ENCODE results near the gene HMG20B. TPM values are rescaled to one million over a fixed set of nuclear protein-coding genes. Genes with fewer than 3 reads are reported as not detected.

The HMG20B gene
- total RNA-seq, 6 experiments from 2014 or later = 73.5 to 90.1 (median 78.3) TPM

DNA sequence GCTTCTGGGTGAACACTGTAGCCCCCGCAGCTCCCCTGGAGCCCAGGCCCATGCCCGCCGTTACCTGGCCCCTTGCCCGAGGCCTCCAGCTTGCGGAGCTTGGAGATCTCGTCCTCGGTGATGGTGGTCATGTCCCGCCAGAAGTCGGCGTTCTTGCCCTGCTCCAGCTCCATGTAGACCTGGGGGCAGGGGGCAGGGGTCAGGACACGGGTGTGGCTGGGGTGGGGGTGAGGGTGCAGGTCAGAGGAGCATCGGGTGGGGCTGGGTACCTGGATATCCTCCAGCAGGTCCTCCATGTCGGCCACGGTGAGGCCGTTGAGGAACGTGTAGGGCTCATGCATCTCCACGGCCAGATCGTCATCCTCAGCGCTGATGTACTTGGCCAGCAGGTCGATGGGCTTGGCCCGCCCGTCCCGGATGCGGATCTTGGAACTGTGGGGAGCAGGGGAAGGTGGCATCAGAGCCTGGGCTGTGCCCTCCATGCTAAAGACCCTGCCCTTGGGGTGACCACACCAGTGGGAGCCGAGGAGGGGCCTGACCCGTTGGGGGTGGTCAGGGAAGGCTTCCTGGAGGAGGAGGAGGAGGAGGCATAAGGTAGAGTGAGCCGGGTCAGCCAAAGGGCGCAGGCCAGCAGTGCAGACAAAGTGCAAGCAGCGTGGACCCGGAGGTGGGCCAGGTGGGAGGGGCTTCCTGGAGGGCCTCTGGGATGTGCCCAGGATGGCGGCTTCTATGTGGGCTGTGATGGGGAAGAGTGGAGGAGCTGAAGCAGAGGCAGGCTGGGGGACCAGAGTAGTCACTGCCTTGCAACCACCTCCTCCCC is 46.3 kb downstream of the HMG20B start:
- Mint-ChIP-seq H3K27ac (no peak overlapping the region), H3K36me3 (ENCODE audit: low read depth) (peaks cover 9% of the 10 kb centered on the region; the same call in 1 of the 2 replicates), H3K4me3 (no peak overlapping the region), H3K9me3 (no peaks in the 10 kb centered on the region), H3K27me3 (ENCODE audit: insufficient read depth) (peaks cover 4% of the 10 kb centered on the region; the same call in 1 of the 2 replicates), H3K4me1 (ENCODE audit: low read depth) (peaks cover under 1% of the 10 kb centered on the region)
- DNase-seq = no peak
- TF ChIP-seq, protein P1, sequence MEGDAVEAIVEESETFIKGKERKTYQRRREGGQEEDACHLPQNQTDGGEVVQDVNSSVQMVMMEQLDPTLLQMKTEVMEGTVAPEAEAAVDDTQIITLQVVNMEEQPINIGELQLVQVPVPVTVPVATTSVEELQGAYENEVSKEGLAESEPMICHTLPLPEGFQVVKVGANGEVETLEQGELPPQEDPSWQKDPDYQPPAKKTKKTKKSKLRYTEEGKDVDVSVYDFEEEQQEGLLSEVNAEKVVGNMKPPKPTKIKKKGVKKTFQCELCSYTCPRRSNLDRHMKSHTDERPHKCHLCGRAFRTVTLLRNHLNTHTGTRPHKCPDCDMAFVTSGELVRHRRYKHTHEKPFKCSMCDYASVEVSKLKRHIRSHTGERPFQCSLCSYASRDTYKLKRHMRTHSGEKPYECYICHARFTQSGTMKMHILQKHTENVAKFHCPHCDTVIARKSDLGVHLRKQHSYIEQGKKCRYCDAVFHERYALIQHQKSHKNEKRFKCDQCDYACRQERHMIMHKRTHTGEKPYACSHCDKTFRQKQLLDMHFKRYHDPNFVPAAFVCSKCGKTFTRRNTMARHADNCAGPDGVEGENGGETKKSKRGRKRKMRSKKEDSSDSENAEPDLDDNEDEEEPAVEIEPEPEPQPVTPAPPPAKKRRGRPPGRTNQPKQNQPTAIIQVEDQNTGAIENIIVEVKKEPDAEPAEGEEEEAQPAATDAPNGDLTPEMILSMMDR (IDR thresholded peaks at IDR 0.05) = peak; percentile 39

DNA sequence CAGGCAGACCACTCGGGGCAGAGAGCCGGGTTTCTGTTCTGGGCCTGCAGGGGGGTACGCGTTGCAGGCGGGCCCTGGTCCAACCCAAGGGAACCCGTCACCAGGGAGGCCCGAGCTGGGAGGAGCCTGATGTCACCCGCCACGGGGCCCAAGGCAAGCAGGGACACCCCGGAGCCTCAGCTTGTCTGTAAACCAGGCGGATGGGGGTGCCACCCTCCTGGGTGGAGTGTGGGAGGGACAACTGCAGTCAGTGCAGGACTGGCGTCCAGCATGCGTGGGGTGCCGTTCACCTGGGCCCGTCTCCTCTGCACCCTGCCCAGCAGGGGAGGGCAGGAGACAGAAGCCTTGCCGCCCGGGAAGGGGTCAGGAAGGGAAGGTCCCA is 46.9 kb downstream of the HMG20B start:
- no peak overlapping the region for H3K27ac Mint-ChIP-seq
- H3K27me3 Mint-ChIP-seq (ENCODE audit: insufficient read depth) = peaks cover 4% of the 10 kb centered on the region
- TF ChIP-seq, protein P1 (IDR thresholded peaks at IDR 0.05) = no peak
- H3K4me1 Mint-ChIP-seq (ENCODE audit: low read depth) = peaks cover 7% of the 10 kb centered on the region
- no peak for DNase-seq
- H3K36me3 Mint-ChIP-seq (ENCODE audit: low read depth) = peaks cover 9% of the 10 kb centered on the region; the same call in 1 of the 2 replicates
- no peaks in the 10 kb centered on the region for H3K9me3 Mint-ChIP-seq
- H3K4me3 Mint-ChIP-seq = no peak overlapping the region

DNA sequence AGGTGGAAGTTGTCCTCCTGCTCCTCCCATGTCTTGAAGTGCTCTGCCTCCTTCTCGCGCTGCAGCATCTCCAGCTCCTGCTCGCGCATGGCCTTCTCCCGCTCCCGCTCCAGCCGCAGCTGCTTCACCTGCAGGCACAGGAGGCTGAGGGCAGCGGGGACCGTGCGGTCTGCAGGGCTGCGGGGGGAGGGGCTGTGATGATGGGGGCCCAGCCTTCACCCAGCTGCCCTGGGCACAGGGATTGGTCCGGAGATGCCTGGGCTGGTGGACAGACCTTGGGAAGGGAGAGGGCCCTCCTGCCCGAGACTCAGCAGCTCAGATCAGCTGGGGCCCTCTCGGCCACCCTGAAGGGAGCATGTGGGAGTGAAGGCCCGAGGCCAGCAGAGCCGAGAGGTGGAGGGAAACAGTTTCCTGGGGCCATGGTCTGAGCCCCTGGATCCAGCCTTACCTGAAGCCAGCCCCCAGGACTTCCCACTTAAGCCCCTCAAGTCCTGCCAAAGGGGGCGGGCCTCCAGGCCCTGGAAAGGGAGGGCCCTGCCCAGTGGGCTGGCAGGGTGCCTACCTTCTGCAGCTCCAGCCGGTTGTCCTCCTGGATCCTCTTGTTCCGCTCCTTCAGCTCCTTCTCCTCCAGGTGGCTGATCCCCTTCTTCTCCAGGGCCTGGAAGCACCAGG is 47.5 kb downstream of the HMG20B start:
- no peaks in the 10 kb centered on the region for H3K9me3 Mint-ChIP-seq

DNA sequence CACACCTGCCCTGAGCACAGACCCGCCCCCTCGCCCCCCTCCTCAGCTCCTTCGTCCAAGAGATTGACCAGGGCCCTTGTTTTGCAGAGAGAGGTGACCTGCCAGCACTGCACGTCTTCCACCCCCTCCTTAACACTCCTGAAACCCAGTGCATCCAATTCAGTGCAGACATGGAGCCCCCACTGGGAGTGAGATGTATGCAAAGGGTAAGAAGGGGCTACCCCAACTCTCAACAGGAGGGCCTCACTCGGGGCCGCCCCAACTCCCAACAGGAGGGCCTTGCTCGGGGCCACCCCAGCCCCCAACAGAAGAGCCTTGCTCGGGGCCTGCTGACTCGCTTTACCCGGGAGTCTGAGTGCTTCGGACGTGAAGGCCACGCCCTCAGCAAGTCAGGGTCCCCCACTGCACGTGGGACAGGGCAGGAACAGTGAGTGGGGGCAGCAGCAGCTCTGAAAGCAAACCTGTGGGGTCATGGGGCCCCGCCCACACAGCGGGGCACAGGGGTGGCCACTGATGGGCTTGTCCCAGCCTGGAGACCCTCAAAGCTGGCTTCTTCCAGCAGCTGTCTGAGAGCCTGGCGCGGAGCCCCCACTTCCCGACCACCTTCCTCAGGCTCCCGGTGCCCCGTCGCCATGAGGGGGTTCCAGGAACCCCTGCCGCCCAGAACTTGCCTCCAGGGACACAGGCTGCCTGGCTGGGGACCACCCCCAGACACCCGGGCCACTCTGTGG is 48.2 kb downstream of the HMG20B start:
- TF ChIP-seq, protein P1 (IDR thresholded peaks at IDR 0.05) = no peak
- Mint-ChIP-seq H3K27me3 (ENCODE audit: insufficient read depth) (peaks cover 4% of the 10 kb centered on the region), H3K9me3 (no peaks in the 10 kb centered on the region), H3K4me1 (ENCODE audit: low read depth) (peaks cover 16% of the 10 kb centered on the region), H3K27ac (no peak overlapping the region), H3K4me3 (no peak overlapping the region), H3K36me3 (ENCODE audit: low read depth) (peaks cover 9% of the 10 kb centered on the region; the same call in 1 of the 2 replicates)
- DNase-seq = no peak

More for the DNA sequence above, 47.5 kb downstream of the HMG20B start:
- no peak overlapping the region for H3K4me3 Mint-ChIP-seq
- H3K27ac Mint-ChIP-seq = no peak overlapping the region
- no peak for DNase-seq
- TF ChIP-seq, protein P1 (IDR thresholded peaks at IDR 0.05) = no peak
- peaks cover 9% of the 10 kb centered on the region; the same call in 1 of the 2 replicates for H3K36me3 Mint-ChIP-seq (ENCODE audit: low read depth)
- peaks cover 13% of the 10 kb centered on the region for H3K4me1 Mint-ChIP-seq (ENCODE audit: low read depth)
- H3K27me3 Mint-ChIP-seq (ENCODE audit: insufficient read depth) = peaks cover 4% of the 10 kb centered on the region

DNA sequence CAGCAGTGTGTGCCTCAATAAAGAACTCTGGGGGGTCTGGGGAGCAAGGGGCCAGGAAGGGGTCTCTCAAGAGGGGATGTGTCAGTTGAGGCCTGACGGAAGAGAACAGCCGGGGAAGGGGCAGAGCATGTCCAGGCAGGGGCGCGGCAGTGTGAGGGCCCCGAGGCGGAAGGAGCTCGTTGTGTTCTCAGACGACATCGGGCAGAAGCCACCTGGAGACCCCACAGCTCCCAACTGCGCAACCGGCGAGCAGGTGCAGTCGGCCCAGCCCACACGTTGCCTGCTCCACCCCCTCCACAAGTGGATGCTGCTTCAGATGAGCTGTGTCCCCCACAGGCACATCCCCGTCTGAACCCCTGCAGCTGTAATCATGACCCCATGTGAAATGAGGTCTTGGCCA is 48.9 kb downstream of the HMG20B start:
- Mint-ChIP-seq H3K4me3 (no peak overlapping the region), H3K27me3 (ENCODE audit: insufficient read depth) (peaks cover 7% of the 10 kb centered on the region), H3K4me1 (ENCODE audit: low read depth) (peaks cover 16% of the 10 kb centered on the region), H3K9me3 (no peaks in the 10 kb centered on the region), H3K27ac (no peak overlapping the region), H3K36me3 (ENCODE audit: low read depth) (peaks cover 9% of the 10 kb centered on the region; the same call in 1 of the 2 replicates)
- DNase-seq = no peak
- TF ChIP-seq, protein P1 (IDR thresholded peaks at IDR 0.05) = no peak
